ENCODE measurements around the gene ADIG. TPM values are rescaled to one million over a fixed set of nuclear protein-coding genes. Genes with fewer than 3 reads are reported as not detected.

ADIG gene
- total and polyA plus RNA-seq, 2 donors (not counting 1 experiment from before 2014, with no cell fraction given) = not detected

DNA sequence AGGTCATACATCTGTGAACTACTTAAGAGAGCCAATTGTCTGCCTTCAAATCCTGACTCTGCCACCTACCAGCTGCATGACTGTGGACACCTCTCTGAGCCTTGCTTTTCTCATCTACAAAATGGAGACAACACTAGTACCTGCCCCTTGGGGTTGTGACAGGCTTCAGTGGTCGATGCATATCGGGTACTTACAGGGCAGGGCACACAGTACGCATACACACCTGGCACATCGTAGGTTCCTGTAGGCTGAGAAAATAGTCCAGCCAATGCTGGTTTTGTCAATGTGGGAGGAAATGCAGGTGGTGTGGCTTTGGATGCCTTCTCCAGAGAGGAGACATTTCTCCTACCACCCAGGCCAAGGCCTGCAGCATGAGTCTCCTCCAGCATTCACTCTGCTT, 2.3 kb downstream of the ADIG start:
- Histone ChIP-seq H3K9ac (ENCODE audit: insufficient read depth, low read length) (no peak overlapping the region), H3K27ac (ENCODE audit: insufficient read depth, low read length) (no peak overlapping the region), H3K4me2 (ENCODE audit: extremely low read depth, insufficient read depth, low read length) (no peak overlapping the region), H3K4me1 (ENCODE audit: control insufficient read depth, extremely low read depth, insufficient read depth, low read length) (no peaks in the 10 kb centered on the region), H3K4me3 (replicated peaks in 1 of 4; ENCODE audit: control extremely low read depth in 1 of 4, insufficient read depth in 1 of 4, low read depth in 3 of 4, low read length in 4 of 4) (no peak overlapping the region), H3K9me3 (ENCODE audit: control insufficient read depth, insufficient read depth, low read depth, low read length) (no peaks in the 10 kb centered on the region), H3K79me2 (ENCODE audit: control insufficient read depth, insufficient read depth, low read length) (no peaks in the 10 kb centered on the region), H3K36me3 (ENCODE audit: control insufficient read depth, insufficient read depth, low read length) (no peaks in the 10 kb centered on the region), H3K27me3 (ENCODE audit: control insufficient read depth, insufficient read depth, low read length) (peaks cover 9% of the 10 kb centered on the region), H2AFZ (ENCODE audit: low read length) (no peak overlapping the region), H4K20me1 (ENCODE audit: control insufficient read depth, extremely low read depth, insufficient read depth, low read length) (no peaks in the 10 kb centered on the region)
- no peak for TF ChIP-seq EZH2 (IDR thresholded peaks at IDR 0.05; ENCODE audit: low read length, missing control alignments)
- TF ChIP-seq, protein P1, sequence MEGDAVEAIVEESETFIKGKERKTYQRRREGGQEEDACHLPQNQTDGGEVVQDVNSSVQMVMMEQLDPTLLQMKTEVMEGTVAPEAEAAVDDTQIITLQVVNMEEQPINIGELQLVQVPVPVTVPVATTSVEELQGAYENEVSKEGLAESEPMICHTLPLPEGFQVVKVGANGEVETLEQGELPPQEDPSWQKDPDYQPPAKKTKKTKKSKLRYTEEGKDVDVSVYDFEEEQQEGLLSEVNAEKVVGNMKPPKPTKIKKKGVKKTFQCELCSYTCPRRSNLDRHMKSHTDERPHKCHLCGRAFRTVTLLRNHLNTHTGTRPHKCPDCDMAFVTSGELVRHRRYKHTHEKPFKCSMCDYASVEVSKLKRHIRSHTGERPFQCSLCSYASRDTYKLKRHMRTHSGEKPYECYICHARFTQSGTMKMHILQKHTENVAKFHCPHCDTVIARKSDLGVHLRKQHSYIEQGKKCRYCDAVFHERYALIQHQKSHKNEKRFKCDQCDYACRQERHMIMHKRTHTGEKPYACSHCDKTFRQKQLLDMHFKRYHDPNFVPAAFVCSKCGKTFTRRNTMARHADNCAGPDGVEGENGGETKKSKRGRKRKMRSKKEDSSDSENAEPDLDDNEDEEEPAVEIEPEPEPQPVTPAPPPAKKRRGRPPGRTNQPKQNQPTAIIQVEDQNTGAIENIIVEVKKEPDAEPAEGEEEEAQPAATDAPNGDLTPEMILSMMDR (conservative IDR thresholded peaks at IDR 0.05 in 1 of 2, IDR thresholded peaks at IDR 0.05 in 1 of 2; ENCODE audit: low read depth in 1 of 2, low read length in 2 of 2) = no peak
- DNase-seq (ENCODE audit: low read depth in 2 of 2) = no peak

DNA sequence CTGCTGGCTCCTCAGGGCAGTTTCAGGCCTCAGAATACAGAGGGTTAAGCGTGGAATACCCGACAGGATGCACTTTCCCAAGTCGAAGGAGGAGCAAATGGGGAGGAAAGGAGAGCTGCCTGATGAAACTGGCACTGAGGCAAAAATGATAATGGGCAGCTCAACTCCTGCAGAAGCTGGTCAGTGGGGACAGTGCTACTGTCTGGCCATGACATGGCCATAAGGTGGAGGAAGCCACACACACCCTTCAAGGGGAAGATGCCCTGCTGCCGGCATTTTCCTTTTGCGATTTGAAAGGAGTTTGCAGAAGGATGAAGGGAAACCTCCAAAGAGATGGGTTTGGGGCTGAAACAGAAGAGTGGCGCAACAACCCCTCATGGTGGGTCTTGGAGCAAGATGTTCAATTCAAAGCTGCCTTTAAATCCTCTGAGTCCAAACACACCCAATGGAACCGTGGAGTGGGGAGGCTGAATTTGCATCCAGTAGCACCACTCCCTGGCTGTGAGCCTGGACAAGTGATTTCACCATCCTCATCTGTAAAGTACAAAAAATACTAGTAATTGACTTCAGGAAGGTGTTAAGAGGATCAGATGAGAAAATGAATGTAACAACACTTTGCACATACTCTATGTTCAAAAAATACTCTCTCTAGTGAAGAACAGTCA, 3.2 kb downstream of the ADIG start:
- no peak overlapping the region for H3K9ac ChIP-seq (ENCODE audit: insufficient read depth, low read length)
- no peak overlapping the region for H3K27ac ChIP-seq (ENCODE audit: insufficient read depth, low read length)
- H3K27me3 ChIP-seq (ENCODE audit: control insufficient read depth, insufficient read depth, low read length) = peaks cover 9% of the 10 kb centered on the region
- TF ChIP-seq, protein P1 (conservative IDR thresholded peaks at IDR 0.05 in 1 of 2, IDR thresholded peaks at IDR 0.05 in 1 of 2; ENCODE audit: low read depth in 1 of 2, low read length in 2 of 2) = no peak
- no peak for TF ChIP-seq EZH2 (IDR thresholded peaks at IDR 0.05; ENCODE audit: low read length, missing control alignments)
- no peak for DNase-seq (ENCODE audit: low read depth in 2 of 2)
- no peaks in the 10 kb centered on the region for H3K36me3 ChIP-seq (ENCODE audit: control insufficient read depth, insufficient read depth, low read length)
- no peak overlapping the region for H3K4me3 ChIP-seq (replicated peaks in 1 of 4; ENCODE audit: control extremely low read depth in 1 of 4, insufficient read depth in 1 of 4, low read depth in 3 of 4, low read length in 4 of 4)
- no peaks in the 10 kb centered on the region for H3K9me3 ChIP-seq (ENCODE audit: control insufficient read depth, insufficient read depth, low read depth, low read length)
- H3K4me2 ChIP-seq (ENCODE audit: extremely low read depth, insufficient read depth, low read length) = no peak overlapping the region
- H4K20me1 ChIP-seq (ENCODE audit: control insufficient read depth, extremely low read depth, insufficient read depth, low read length) = no peaks in the 10 kb centered on the region
- H3K4me1 ChIP-seq (ENCODE audit: control insufficient read depth, extremely low read depth, insufficient read depth, low read length) = no peaks in the 10 kb centered on the region
- H3K79me2 ChIP-seq (ENCODE audit: control insufficient read depth, insufficient read depth, low read length) = no peaks in the 10 kb centered on the region
- H2AFZ ChIP-seq (ENCODE audit: low read length) = no peak overlapping the region

- H3K27me3 ChIP-seq (ENCODE audit: control insufficient read depth, insufficient read depth, low read length) = peaks cover 11% of the 10 kb centered on the region
- no peaks in the 10 kb centered on the region for H3K36me3 ChIP-seq (ENCODE audit: control insufficient read depth, insufficient read depth, low read length)
- no peak overlapping the region for H2AFZ ChIP-seq (ENCODE audit: low read length)
- H3K4me1 ChIP-seq (ENCODE audit: control insufficient read depth, extremely low read depth, insufficient read depth, low read length) = no peaks in the 10 kb centered on the region
- H3K79me2 ChIP-seq (ENCODE audit: control insufficient read depth, insufficient read depth, low read length) = no peaks in the 10 kb centered on the region
- no peak for DNase-seq (ENCODE audit: low read depth in 2 of 2)
- no peaks in the 10 kb centered on the region for H4K20me1 ChIP-seq (ENCODE audit: control insufficient read depth, extremely low read depth, insufficient read depth, low read length)
- H3K9ac ChIP-seq (ENCODE audit: insufficient read depth, low read length) = no peak overlapping the region
- no peaks in the 10 kb centered on the region for H3K9me3 ChIP-seq (ENCODE audit: control insufficient read depth, insufficient read depth, low read depth, low read length)
- H3K4me3 ChIP-seq (replicated peaks in 1 of 4; ENCODE audit: control extremely low read depth in 1 of 4, insufficient read depth in 1 of 4, low read depth in 3 of 4, low read length in 4 of 4) = no peak overlapping the region
- no peak overlapping the region for H3K27ac ChIP-seq (ENCODE audit: insufficient read depth, low read length)
- TF ChIP-seq EZH2 (IDR thresholded peaks at IDR 0.05; ENCODE audit: low read length, missing control alignments) = no peak
- TF ChIP-seq, protein P1 (conservative IDR thresholded peaks at IDR 0.05 in 1 of 2, IDR thresholded peaks at IDR 0.05 in 1 of 2; ENCODE audit: low read depth in 1 of 2, low read length in 2 of 2) = no peak
- no peak overlapping the region for H3K4me2 ChIP-seq (ENCODE audit: extremely low read depth, insufficient read depth, low read length)
Observed at GRCh38 chr20:38585404-38586180, 4.6 kb downstream of the ADIG start.

Data from fibroblast of lung (primary cell).